ENCODE measurements around the gene PCDH9.

Gene PCDH9

GRCh38 chr13:66840621-66841020, 389.5 kb downstream of the PCDH9 start:
- DNase-seq (ENCODE audit: low read depth, low spot score): no peak

DNA sequence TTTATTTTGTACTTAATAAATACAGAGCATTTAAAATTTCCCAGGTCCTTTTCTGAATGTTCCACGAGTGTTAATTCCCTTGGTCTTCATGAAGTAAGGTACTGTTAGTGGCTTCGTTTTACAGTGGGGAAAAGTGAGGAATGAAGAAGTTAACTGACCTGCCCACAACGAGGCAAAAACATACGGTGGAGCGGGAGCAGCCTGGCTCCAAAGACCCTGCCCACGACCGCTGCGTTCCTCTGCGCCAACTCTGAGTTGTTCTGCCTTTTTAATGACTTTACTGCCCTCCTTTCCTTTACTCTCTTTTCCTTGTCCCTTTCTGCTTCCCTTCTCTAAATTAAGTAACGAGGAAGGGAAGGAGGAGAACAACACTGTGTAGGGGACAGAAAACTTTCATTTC, 392.9 kb downstream of the PCDH9 start:
- no peak for DNase-seq (ENCODE audit: low read depth, low spot score)

- peak; percentile 56 for DNase-seq (ENCODE audit: low read depth, low spot score)
These were observed 395.0 kb downstream of the PCDH9 start for GRCh38 chr13:66835040-66835628.

- no peak for DNase-seq (ENCODE audit: low read depth, low spot score)
These were observed 399.0 kb downstream of the PCDH9 start for GRCh38 chr13:66830940-66831716.

- DNase-seq (ENCODE audit: low read depth, low spot score): no peak
These were observed 400.3 kb downstream of the PCDH9 start for GRCh38 chr13:66829803-66830202.

DNA sequence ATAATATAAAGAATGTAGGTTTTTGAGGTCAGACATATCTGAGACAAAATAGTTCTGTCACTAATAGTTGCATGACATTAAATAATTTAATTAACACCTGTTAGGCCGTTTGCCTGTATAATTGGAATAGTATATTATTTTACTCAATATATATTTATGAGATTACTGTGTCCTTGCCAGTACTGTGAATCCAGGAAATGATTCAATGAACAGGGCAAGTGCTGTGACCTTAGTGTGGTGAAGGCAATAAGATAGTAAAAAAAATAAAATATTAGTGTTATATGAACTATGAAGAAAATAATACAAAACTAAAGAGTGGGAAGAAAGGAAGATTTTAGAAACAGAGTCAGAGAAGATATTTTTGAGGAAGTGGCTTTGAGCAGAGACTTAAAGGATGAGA, 403.7 kb downstream of the PCDH9 start:
- DNase-seq (ENCODE audit: low read depth, low spot score): no peak

DNA sequence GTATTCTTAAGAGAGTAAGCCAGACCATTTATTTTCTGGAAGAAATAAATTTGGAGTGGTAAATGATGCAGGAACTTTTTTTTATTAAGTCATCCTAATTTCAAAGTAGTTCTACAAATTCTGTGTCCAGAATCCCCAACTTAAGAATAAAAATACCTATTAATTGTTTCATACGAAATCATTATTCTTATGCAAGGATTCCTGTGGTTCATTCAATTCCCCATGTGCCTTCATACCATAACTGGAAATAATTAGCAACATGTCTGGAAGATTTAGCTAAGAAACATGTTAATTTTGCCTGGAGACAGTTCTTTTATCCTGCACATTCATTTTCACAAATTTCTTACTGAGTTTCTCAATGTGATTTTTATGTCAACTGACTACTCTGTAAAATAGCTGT, 408.6 kb downstream of the PCDH9 start:
- DNase-seq (ENCODE audit: low read depth, low spot score): no peak

GRCh38 chr13:66811455-66811854, 418.7 kb downstream of the PCDH9 start:
- no peak for DNase-seq (ENCODE audit: low read depth, low spot score)

DNA sequence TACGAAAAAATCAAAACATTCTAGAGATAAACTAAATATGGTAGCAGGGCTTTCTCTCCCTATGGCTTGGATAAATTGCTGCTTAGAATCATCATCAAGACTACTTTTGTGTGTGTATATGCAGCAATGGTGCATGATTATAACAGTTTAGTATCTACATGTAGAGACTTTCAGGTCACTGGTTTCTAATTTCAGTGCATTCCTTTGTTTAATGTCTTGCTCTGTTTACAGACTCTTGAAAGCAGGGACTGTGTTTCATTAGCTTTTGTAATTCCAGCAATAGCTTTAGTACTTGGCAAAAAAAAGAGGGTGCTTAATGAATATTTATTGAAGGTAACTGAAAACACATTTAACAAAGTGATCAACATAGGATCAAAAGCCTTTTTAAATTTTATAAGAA, 420.7 kb downstream of the PCDH9 start:
- no peak for DNase-seq (ENCODE audit: low read depth, low spot score)

- DNase-seq (ENCODE audit: low read depth, low spot score): no peak
These were observed 422.9 kb downstream of the PCDH9 start for GRCh38 chr13:66807251-66807650.

GRCh38 chr13:66805657-66806056, 424.5 kb downstream of the PCDH9 start:
- no peak for DNase-seq (ENCODE audit: low read depth, low spot score)

DNA sequence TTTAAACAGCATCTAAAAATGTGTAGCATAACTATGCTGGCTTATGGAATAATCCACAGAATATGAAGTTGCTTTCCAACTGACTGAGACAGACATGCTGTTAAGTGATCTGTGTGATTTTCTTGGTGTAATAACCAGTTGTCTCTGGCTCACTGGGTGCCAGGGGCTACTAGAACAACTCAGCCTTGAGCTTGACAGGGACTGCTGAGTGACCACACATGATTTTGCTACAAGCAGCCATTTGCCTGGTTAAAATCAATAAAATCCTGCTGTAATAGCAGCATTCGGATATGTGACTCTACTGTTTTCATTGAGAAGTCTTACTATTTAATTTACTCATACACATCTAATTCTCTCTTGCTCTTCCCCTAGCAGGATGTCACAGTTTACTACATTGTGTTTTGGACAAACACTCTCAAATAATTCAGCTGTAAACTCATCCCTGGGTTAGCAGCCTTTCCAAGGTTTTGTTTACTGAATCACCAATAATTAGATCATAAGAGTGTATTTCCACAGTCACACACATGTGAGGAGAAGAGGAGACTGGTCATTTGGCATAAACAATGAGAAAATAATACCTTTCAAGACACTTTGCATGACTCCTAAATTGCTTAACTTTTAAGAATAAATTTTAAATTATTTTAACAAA, 426.2 kb downstream of the PCDH9 start:
- no peak for DNase-seq (ENCODE audit: low read depth, low spot score)

DNA sequence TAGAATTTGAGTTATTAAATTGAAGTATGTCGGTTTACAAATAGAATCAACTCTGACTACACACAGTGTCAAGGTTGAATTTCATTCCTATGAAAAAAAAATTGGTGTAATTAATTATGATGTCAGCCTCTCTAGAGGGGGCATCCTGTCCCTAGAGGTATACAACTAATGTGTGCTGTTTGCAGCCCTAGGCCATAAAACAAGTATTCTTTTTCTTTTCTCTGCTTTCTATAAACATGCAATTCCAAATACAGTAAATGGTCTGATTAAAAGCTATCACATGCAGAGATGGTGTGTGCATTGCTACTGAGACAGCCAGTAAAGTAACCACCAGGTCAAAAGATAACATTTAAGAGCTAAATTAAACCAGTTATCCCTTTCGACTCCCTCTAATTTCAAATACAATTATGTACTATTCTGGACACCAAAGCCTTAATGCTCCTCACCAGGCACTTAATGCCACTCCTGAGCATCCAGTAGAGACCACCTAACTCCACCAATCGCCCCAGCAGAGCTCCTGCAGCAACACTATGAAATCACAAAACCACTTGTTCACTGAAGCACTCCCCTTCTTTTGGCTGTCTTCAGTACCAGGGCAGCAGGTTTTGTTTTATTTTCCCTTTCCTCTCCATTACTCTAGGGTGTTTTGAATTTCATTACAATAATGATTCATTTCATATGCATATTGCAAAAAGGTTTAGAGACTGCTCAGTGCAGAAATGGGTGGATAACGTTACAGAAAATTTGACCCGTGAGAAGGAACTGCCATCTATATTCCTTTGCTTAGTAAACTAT, 426.9 kb downstream of the PCDH9 start:
- DNase-seq (ENCODE audit: low read depth, low spot score): no peak

DNA sequence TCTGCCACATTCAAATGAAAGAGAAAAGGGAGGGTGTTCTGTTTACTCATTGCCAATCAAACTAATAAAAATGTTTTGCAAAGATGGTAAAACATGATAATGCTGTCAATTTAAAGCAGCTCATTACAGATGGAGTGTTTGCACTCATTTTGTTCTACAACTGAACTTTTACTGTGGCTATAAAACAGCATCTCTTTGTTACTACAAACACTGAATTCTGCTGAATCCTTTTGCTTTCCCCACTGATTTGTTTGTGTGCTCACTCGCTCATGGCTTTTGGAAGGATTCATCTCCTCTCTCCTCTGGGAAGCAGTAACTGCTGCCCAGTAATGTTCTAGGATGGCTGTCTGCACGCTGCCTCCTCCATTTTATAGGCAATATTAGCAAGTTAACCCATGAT, 434.5 kb downstream of the PCDH9 start:
- DNase-seq (ENCODE audit: low read depth, low spot score): no peak

DNA sequence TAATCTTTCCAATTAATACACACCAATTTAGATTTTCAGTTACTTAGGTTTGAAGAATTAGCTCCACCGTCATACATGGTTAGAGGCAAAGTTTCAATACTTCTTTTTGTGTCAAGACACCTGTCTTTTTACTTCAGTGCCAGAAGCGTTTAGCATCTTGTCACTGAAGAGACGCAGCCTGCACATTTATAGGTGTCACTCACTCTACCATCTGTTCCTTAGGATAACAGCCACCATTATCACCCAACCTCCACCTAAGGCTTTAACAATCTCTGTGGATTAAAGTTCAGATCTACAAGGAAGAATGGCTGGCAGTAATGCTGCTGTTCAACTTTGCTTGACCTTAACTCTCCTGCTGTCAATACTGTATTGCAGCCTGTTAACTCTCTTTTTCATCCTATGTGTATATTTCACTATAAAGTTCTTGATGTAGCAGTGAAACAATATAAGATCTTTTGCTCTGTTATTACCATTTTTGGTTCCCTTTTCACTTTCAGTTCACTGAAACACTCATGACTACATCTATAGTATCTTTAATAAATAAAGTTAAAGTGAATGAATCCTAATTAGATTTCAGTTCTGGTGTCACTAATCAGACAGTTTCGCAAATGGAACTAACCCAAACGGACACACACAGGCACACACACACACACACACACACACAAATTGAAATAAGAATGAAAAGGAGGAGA, 435.6 kb downstream of the PCDH9 start:
- DNase-seq (ENCODE audit: low read depth, low spot score): no peak

- no peak for DNase-seq (ENCODE audit: low read depth, low spot score)
These were observed 439.3 kb downstream of the PCDH9 start for GRCh38 chr13:66790861-66791260.

GRCh38 chr13:66781241-66781640, 448.9 kb downstream of the PCDH9 start:
- DNase-seq (ENCODE audit: low read depth, low spot score): no peak

- DNase-seq (ENCODE audit: low read depth, low spot score): no peak
These were observed 449.3 kb downstream of the PCDH9 start for GRCh38 chr13:66780814-66781213.

DNA sequence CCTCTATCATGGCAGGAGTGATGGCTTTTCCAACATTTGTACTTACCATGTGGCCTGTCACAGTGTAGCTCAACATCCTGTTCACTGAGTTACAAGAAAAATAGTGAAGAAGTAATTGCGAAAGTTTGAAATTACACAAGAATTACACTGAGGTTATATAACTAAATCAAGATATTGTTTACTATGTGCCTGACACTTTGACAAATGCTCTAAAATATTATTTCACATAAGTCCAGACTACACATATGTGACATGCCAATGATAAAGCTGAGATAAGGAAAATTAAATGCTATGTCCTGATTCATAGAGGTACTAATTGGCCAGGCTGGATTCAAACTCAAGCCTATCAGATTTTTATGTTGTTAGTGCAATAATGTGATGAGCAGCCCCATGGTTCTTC, 451.7 kb downstream of the PCDH9 start:
- no peak for DNase-seq (ENCODE audit: low read depth, low spot score)

GRCh38 chr13:66775196-66775595, 454.9 kb downstream of the PCDH9 start:
- no peak for DNase-seq (ENCODE audit: low read depth, low spot score)

- DNase-seq (ENCODE audit: low read depth, low spot score): no peak
These were observed 456.1 kb downstream of the PCDH9 start for GRCh38 chr13:66774046-66774445.

DNA sequence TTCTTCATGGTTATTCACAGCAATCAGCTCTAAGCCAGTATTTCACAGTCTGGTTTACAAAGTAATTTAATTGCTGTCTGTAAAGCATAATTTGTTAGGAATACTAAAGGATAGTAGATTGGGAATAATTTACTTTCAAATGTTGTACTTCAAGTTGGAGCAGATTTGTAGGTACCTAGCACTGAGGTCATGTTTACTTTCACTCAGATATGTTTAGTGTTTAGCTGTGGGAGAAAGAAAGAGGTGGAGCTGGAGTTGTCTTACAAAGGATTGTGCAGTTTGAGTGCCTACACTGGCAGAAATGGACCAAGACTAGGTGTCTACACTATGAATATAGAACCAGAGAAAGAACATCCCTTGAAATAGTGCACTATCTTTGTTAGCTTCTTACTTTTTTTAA, 464.6 kb downstream of the PCDH9 start:
- DNase-seq (ENCODE audit: low read depth, low spot score): no peak

Data from brain pericyte (primary cell).